ENCODE results near the gene ABHD6.

The ABHD6 gene, protein sequence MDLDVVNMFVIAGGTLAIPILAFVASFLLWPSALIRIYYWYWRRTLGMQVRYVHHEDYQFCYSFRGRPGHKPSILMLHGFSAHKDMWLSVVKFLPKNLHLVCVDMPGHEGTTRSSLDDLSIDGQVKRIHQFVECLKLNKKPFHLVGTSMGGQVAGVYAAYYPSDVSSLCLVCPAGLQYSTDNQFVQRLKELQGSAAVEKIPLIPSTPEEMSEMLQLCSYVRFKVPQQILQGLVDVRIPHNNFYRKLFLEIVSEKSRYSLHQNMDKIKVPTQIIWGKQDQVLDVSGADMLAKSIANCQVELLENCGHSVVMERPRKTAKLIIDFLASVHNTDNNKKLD

DNA sequence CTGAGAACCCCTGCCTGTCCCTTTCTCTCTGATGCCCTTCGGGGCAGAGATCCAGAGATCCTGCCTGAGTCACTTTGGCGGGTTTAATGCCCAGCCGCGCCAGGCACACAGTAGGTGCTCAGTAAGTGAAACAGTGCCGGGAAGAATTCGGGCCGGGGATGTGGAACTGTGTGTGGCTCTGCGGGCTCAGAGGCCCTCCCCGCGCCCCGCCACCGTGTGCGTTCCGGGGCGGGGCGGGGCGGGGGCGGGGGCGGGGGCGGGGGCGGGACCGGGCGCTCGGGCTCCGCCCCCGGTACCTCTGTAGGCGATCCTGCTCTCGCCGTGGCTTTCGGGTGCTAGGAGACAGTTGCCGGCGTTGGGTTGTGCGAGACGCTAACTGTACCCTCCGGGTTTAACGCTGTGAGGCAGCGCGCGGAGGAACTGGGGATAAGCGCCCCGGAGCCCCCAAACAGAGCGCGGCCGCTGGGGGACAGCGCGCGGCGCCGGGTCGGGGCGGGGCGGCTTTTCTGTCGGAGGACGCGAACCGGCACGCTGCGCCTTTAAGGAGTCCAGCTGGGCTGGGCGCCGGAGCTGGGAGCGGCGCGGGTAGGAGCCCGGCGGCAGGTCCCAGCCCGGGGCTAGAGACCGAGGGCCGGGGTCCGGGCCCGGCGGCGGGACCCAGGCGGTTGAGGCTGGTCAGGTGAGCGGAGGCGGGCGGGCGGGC, at the start of gene ABHD6:
ABHD6 (plus strand) TSS at position 555 of the 703 bp plus-strand sequence. CDS start 18,795 bp downstream, outside the sequence.
- H3K9ac ChIP-seq (ENCODE audit: low read depth in 1 of 2, low read length in 2 of 2), result peak within 1 kb of the TSS; percentile 72 to 83
- no peaks in the 10 kb centered on the region for H3K27me3 ChIP-seq (ENCODE audit: control insufficient read depth in 2 of 2, insufficient read depth in 2 of 2, low read length in 2 of 2)
- peak within 1 kb of the TSS; percentile 76 to 93 for H3K4me3 ChIP-seq (ENCODE audit: low read length in 2 of 2)
- no peaks in the 10 kb centered on the region for H3K36me3 ChIP-seq (ENCODE audit: control insufficient read depth in 2 of 2, insufficient read depth in 2 of 2, low read length in 2 of 2)
- H3K27ac ChIP-seq (ENCODE audit: low read depth in 2 of 2, low read length in 2 of 2), result peak within 1 kb of the TSS; percentile 70 to 83
- H3K4me1 ChIP-seq (ENCODE audit: control insufficient read depth in 2 of 2, insufficient read depth in 2 of 2, low read length in 2 of 2), result peaks cover 15 to 18% of the 10 kb centered on the region in 2 donors
- no peaks in the 10 kb centered on the region for H3K9me3 ChIP-seq (ENCODE audit: control insufficient read depth in 2 of 2, low read length in 2 of 2)

GRCh38 chr3:58188173-58188564, 49.4 kb upstream of the ABHD6 start:
- H3K27ac ChIP-seq (ENCODE audit: low read depth in 2 of 2, low read length in 2 of 2), result no peak overlapping the region
- H3K9me3 ChIP-seq (ENCODE audit: control insufficient read depth in 2 of 2, low read length in 2 of 2), result no peaks in the 10 kb centered on the region
- H3K27me3 ChIP-seq (ENCODE audit: control insufficient read depth in 2 of 2, insufficient read depth in 2 of 2, low read length in 2 of 2), result no peaks in the 10 kb centered on the region
- H3K4me3 ChIP-seq (ENCODE audit: low read length in 2 of 2), result no peak overlapping the region
- peaks cover 0 to 2% of the 10 kb centered on the region in 2 donors for H3K4me1 ChIP-seq (ENCODE audit: control insufficient read depth in 2 of 2, insufficient read depth in 2 of 2, low read length in 2 of 2)
- H3K9ac ChIP-seq (ENCODE audit: low read depth in 1 of 2, low read length in 2 of 2), result no peak overlapping the region
- H3K36me3 ChIP-seq (ENCODE audit: control insufficient read depth in 2 of 2, insufficient read depth in 2 of 2, low read length in 2 of 2), result no peaks in the 10 kb centered on the region

DNA sequence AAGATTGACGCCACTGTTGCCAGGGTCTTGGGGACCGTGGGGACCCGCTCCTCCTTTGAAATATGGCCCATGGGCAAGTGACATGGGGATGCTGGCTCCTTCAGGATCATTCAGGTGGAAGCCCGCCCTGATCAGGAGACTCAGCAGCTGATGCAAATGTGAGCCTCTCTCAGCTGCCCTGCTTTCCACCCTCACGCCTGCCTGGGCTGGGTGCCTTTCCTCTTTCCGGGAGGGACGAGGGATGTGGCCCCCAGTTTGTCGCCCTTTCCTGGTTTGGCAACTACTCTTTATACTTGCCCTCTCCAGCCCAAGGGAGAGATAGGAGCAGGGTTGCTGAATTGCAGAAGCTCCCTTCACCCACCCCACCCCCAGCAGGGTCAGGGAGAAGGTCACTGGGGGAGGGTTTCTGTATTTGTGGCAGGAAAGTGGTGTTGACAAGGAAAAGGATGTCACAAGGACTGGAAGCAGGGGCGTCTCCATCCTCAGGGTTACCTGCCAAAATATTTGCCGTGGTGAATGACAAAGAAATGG, 48.6 kb upstream of the ABHD6 start:
- H3K9ac ChIP-seq (ENCODE audit: low read depth in 1 of 2, low read length in 2 of 2), result no peak overlapping the region
- no peaks in the 10 kb centered on the region for H3K9me3 ChIP-seq (ENCODE audit: control insufficient read depth in 2 of 2, low read length in 2 of 2)
- peaks cover 0 to 2% of the 10 kb centered on the region in 2 donors for H3K4me1 ChIP-seq (ENCODE audit: control insufficient read depth in 2 of 2, insufficient read depth in 2 of 2, low read length in 2 of 2)
- H3K27me3 ChIP-seq (ENCODE audit: control insufficient read depth in 2 of 2, insufficient read depth in 2 of 2, low read length in 2 of 2), result no peaks in the 10 kb centered on the region
- H3K4me3 ChIP-seq (ENCODE audit: low read length in 2 of 2), result no peak overlapping the region
- no peak overlapping the region for H3K27ac ChIP-seq (ENCODE audit: low read depth in 2 of 2, low read length in 2 of 2)
- H3K36me3 ChIP-seq (ENCODE audit: control insufficient read depth in 2 of 2, insufficient read depth in 2 of 2, low read length in 2 of 2), result no peaks in the 10 kb centered on the region

DNA sequence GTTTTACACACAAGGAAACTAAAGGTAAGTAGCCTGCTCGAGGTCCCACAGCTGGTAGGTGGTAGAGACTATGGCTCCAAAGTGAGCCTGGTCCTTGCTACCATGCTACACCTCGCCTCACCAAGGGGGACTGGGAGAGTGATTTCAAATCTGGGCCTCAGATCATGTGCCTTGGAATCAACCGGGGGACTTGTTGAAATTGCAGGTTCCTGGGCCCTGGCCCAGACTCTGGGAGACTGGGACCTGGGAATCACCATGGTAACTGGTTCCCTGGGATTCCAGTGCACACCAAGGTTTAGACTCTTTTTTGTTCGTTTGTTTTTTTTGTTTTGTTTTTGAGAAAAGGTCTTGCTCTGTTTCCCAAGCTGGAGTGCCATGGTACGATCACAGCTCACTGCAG, 47.9 kb upstream of the ABHD6 start:
- H3K4me1 ChIP-seq (ENCODE audit: control insufficient read depth in 2 of 2, insufficient read depth in 2 of 2, low read length in 2 of 2), result peaks cover 0 to 2% of the 10 kb centered on the region in 2 donors
- no peaks in the 10 kb centered on the region for H3K27me3 ChIP-seq (ENCODE audit: control insufficient read depth in 2 of 2, insufficient read depth in 2 of 2, low read length in 2 of 2)
- no peaks in the 10 kb centered on the region for H3K9me3 ChIP-seq (ENCODE audit: control insufficient read depth in 2 of 2, low read length in 2 of 2)
- H3K9ac ChIP-seq (ENCODE audit: low read depth in 1 of 2, low read length in 2 of 2), result no peak overlapping the region
- no peak overlapping the region for H3K27ac ChIP-seq (ENCODE audit: low read depth in 2 of 2, low read length in 2 of 2)
- no peaks in the 10 kb centered on the region for H3K36me3 ChIP-seq (ENCODE audit: control insufficient read depth in 2 of 2, insufficient read depth in 2 of 2, low read length in 2 of 2)
- H3K4me3 ChIP-seq (ENCODE audit: low read length in 2 of 2), result no peak overlapping the region

- H3K27ac ChIP-seq (ENCODE audit: low read depth in 2 of 2, low read length in 2 of 2), result no peak overlapping the region
- H3K36me3 ChIP-seq (ENCODE audit: control insufficient read depth in 2 of 2, insufficient read depth in 2 of 2, low read length in 2 of 2), result no peaks in the 10 kb centered on the region
- H3K4me3 ChIP-seq (ENCODE audit: low read length in 2 of 2), result no peak overlapping the region
- H3K9ac ChIP-seq (ENCODE audit: low read depth in 1 of 2, low read length in 2 of 2), result no peak overlapping the region
- H3K27me3 ChIP-seq (ENCODE audit: control insufficient read depth in 2 of 2, insufficient read depth in 2 of 2, low read length in 2 of 2), result no peaks in the 10 kb centered on the region
- no peaks in the 10 kb centered on the region for H3K9me3 ChIP-seq (ENCODE audit: control insufficient read depth in 2 of 2, low read length in 2 of 2)
- H3K4me1 ChIP-seq (ENCODE audit: control insufficient read depth in 2 of 2, insufficient read depth in 2 of 2, low read length in 2 of 2), result peaks cover 0 to 2% of the 10 kb centered on the region in 2 donors
These were observed 47.3 kb upstream of the ABHD6 start for GRCh38 chr3:58190291-58190690.

DNA sequence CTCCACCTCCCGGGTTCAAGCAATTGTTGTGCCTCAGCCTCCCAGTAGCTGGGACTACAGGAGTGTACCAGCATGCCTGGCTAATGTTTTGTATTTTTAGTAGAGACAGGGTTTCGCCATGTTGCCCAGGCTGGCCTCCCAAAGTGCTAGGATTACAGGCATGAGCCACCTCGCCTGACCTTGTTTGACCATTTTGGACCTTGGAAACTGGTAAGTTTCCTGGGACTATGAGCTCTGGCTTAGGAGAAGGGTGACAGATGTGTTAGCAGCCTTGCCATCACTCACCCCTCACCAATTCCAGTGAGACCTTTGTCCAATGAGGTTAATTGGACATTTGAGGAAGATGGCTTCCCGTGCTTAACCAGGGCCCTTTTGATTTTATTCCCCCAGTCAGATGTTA, 46.7 kb upstream of the ABHD6 start:
- Histone ChIP-seq H3K36me3 (ENCODE audit: control insufficient read depth in 2 of 2, insufficient read depth in 2 of 2, low read length in 2 of 2) (no peaks in the 10 kb centered on the region), H3K4me1 (ENCODE audit: control insufficient read depth in 2 of 2, insufficient read depth in 2 of 2, low read length in 2 of 2) (peaks cover 0 to 2% of the 10 kb centered on the region in 2 donors), H3K27ac (ENCODE audit: low read depth in 2 of 2, low read length in 2 of 2) (no peak overlapping the region), H3K9ac (ENCODE audit: low read depth in 1 of 2, low read length in 2 of 2) (no peak overlapping the region), H3K9me3 (ENCODE audit: control insufficient read depth in 2 of 2, low read length in 2 of 2) (no peaks in the 10 kb centered on the region), H3K4me3 (ENCODE audit: low read length in 2 of 2) (no peak overlapping the region), H3K27me3 (ENCODE audit: control insufficient read depth in 2 of 2, insufficient read depth in 2 of 2, low read length in 2 of 2) (no peaks in the 10 kb centered on the region)

GRCh38 chr3:58191361-58191991, 46.1 kb upstream of the ABHD6 start:
- Histone ChIP-seq H3K36me3 (ENCODE audit: control insufficient read depth in 2 of 2, insufficient read depth in 2 of 2, low read length in 2 of 2) (no peaks in the 10 kb centered on the region), H3K27ac (ENCODE audit: low read depth in 2 of 2, low read length in 2 of 2) (no peak overlapping the region), H3K4me1 (ENCODE audit: control insufficient read depth in 2 of 2, insufficient read depth in 2 of 2, low read length in 2 of 2) (peaks cover 0 to 2% of the 10 kb centered on the region in 2 donors), H3K4me3 (ENCODE audit: low read length in 2 of 2) (no peak overlapping the region), H3K9ac (ENCODE audit: low read depth in 1 of 2, low read length in 2 of 2) (no peak overlapping the region), H3K9me3 (ENCODE audit: control insufficient read depth in 2 of 2, low read length in 2 of 2) (no peaks in the 10 kb centered on the region), H3K27me3 (ENCODE audit: control insufficient read depth in 2 of 2, insufficient read depth in 2 of 2, low read length in 2 of 2) (no peaks in the 10 kb centered on the region)

- Histone ChIP-seq H3K9ac (ENCODE audit: low read depth in 1 of 2, low read length in 2 of 2) (no peak overlapping the region), H3K4me1 (ENCODE audit: control insufficient read depth in 2 of 2, insufficient read depth in 2 of 2, low read length in 2 of 2) (peaks cover 0 to 2% of the 10 kb centered on the region in 2 donors), H3K27ac (ENCODE audit: low read depth in 2 of 2, low read length in 2 of 2) (no peak overlapping the region), H3K27me3 (ENCODE audit: control insufficient read depth in 2 of 2, insufficient read depth in 2 of 2, low read length in 2 of 2) (no peaks in the 10 kb centered on the region), H3K4me3 (ENCODE audit: low read length in 2 of 2) (no peak overlapping the region), H3K36me3 (ENCODE audit: control insufficient read depth in 2 of 2, insufficient read depth in 2 of 2, low read length in 2 of 2) (no peaks in the 10 kb centered on the region), H3K9me3 (ENCODE audit: control insufficient read depth in 2 of 2, low read length in 2 of 2) (no peaks in the 10 kb centered on the region)
These were observed 45.5 kb upstream of the ABHD6 start for GRCh38 chr3:58192069-58192468.

GRCh38 chr3:58193682-58194407, 43.7 kb upstream of the ABHD6 start:
- Histone ChIP-seq H3K27ac (ENCODE audit: low read depth in 2 of 2, low read length in 2 of 2) (no peak overlapping the region), H3K4me3 (ENCODE audit: low read length in 2 of 2) (no peak overlapping the region), H3K4me1 (ENCODE audit: control insufficient read depth in 2 of 2, insufficient read depth in 2 of 2, low read length in 2 of 2) (peaks cover 0 to 2% of the 10 kb centered on the region in 2 donors), H3K36me3 (ENCODE audit: control insufficient read depth in 2 of 2, insufficient read depth in 2 of 2, low read length in 2 of 2) (no peaks in the 10 kb centered on the region), H3K9me3 (ENCODE audit: control insufficient read depth in 2 of 2, low read length in 2 of 2) (no peaks in the 10 kb centered on the region), H3K9ac (ENCODE audit: low read depth in 1 of 2, low read length in 2 of 2) (no peak overlapping the region), H3K27me3 (ENCODE audit: control insufficient read depth in 2 of 2, insufficient read depth in 2 of 2, low read length in 2 of 2) (no peaks in the 10 kb centered on the region)

All from mucosa of rectum (tissue), 2 donors.